HepG2 (cell line): ENCODE measurements around the gene FAM24B. TPM values are rescaled to one million over a fixed set of nuclear protein-coding genes. Genes with fewer than 3 reads are reported as not detected.
A peak's percentile ranks its signal among the peaks of the same experiment; 100 is the strongest.

ENCODE experiments used
- BORCS8-MEF2B ChIP-seq: sonication (generic); formaldehyde crosslinking; IDR thresholded peaks from 2 replicates; pipeline ENCODE4 v1.8.0; 2022; ENCODE audit warnings: mild to moderate bottlenecking, missing genetic modification reagents
- CCAR2 ChIP-seq: fragments of 200-400 bp; formaldehyde crosslinking; optimal IDR thresholded peaks from 2 replicates; pipeline ENCODE3; 2018; ENCODE audit warnings: low read depth, mild to moderate bottlenecking, low read length, moderate library complexity
- HNRNPUL1 ChIP-seq: fragments of 200-400 bp; formaldehyde crosslinking; IDR thresholded peaks from 2 replicates; pipeline ENCODE4 v1.6.1; 2017; ENCODE audit warnings: low read depth, mild to moderate bottlenecking, low read length, moderate library complexity
- MED8 ChIP-seq: sonication (generic); formaldehyde crosslinking; IDR thresholded peaks from 2 replicates; pipeline ENCODE4 v1.8.1; 2023; ENCODE audit warnings: mild to moderate bottlenecking, missing genetic modification reagents; ENCODE audit not compliant: insufficient replicate concordance
- NR0B2 ChIP-seq: sonication (generic); formaldehyde crosslinking; IDR thresholded peaks from 2 replicates; pipeline ENCODE4 v1.4.0; 2020; ENCODE audit warnings: mild to moderate bottlenecking, missing genetic modification reagents
- NR1H2 ChIP-seq: sonication (generic); formaldehyde crosslinking; IDR thresholded peaks from 2 replicates; pipeline ENCODE4 v1.8.1; 2022; ENCODE audit warnings: low read depth, missing genetic modification reagents, borderline replicate concordance
- NRL ChIP-seq: sonication (generic); formaldehyde crosslinking; IDR thresholded peaks from 2 replicates; pipeline ENCODE4 v1.5.0; 2020; ENCODE audit warnings: missing genetic modification reagents, mild to moderate bottlenecking, moderate library complexity, borderline replicate concordance
- USF2 ChIP-seq, 2 experiments: sonication (generic) in 1 of 2; formaldehyde crosslinking in 1 of 2; IDR thresholded peaks; 2 replicates each; pipeline versions ENCODE4 v1.5.1 to v1.6.1; 2011 to 2020; ENCODE audit warnings: borderline replicate concordance in 1 of 2, low read depth in 1 of 2, low read length in 1 of 2, mild to moderate bottlenecking in 1 of 2, missing genetic modification reagents in 1 of 2, moderate library complexity in 1 of 2
- ZFP91 ChIP-seq: sonication (generic); formaldehyde crosslinking; IDR thresholded peaks from 2 replicates; pipeline ENCODE4 v1.9.0; 2022; ENCODE audit warnings: missing genetic modification reagents, mild to moderate bottlenecking, borderline replicate concordance
- ZNF224 ChIP-seq: sonication (generic); formaldehyde crosslinking; IDR thresholded peaks from 2 replicates; pipeline ENCODE4 v1.5.0; 2020; ENCODE audit warnings: mild to moderate bottlenecking, missing genetic modification reagents
- polyA plus RNA-seq, 8 experiments: library from polyadenylated mRNA; depleted of rRNA in 3 of 8; stranded (reverse) in 7 of 8; unstranded in 1 of 8; fragments of >200 nt; fragmentation: Illumina TruSeq in 4 of 8; extraction: Trizol in 4 of 8; gene quantifications; 2 replicates each; pipeline versions ENCODE4 v1.2.1 to v1.2.3, GENCODE V29; 2011 to 2016; ENCODE audit warnings: low read depth in 4 of 8, missing spikeins in 1 of 8, mixed read lengths in 1 of 8; ENCODE audit not compliant: insufficient read depth in 1 of 8
- total RNA-seq, 5 experiments: library from RNA; depleted of rRNA; stranded (reverse); fragments of >200 nt; fragmentation: Illumina TruSeq; extraction: Trizol; gene quantifications; 2 replicates each; pipeline ENCODE4 v1.2.3, GENCODE V29; 2016; ENCODE audit warnings: low read depth in 1 of 5
- TF ChIP-seq, protein P1 (sequence below): sonication (generic); formaldehyde crosslinking; IDR thresholded peaks from 2 replicates; pipeline ENCODE4 v1.4.0; 2020; ENCODE audit warnings: mild to moderate bottlenecking, missing genetic modification reagents
- TF ChIP-seq, protein P2 (sequence below): IDR thresholded peaks from 2 replicates; pipeline ENCODE4 v1.6.1; 2012; ENCODE audit warnings: low read depth, low read length, improper control_type of control experiment
- TF ChIP-seq, protein P3 (sequence below): sonication (generic); formaldehyde crosslinking; IDR thresholded peaks from 2 replicates; pipeline ENCODE4 v1.8.0; 2022; ENCODE audit warnings: mild to moderate bottlenecking, missing genetic modification reagents

FAM24B gene
- total and polyA plus RNA-seq, 2 of the 13 experiments (the other 11 are each of a cell fraction or from before 2014, with no cell fraction given), result 1.9 to 3.0 TPM

DNA sequence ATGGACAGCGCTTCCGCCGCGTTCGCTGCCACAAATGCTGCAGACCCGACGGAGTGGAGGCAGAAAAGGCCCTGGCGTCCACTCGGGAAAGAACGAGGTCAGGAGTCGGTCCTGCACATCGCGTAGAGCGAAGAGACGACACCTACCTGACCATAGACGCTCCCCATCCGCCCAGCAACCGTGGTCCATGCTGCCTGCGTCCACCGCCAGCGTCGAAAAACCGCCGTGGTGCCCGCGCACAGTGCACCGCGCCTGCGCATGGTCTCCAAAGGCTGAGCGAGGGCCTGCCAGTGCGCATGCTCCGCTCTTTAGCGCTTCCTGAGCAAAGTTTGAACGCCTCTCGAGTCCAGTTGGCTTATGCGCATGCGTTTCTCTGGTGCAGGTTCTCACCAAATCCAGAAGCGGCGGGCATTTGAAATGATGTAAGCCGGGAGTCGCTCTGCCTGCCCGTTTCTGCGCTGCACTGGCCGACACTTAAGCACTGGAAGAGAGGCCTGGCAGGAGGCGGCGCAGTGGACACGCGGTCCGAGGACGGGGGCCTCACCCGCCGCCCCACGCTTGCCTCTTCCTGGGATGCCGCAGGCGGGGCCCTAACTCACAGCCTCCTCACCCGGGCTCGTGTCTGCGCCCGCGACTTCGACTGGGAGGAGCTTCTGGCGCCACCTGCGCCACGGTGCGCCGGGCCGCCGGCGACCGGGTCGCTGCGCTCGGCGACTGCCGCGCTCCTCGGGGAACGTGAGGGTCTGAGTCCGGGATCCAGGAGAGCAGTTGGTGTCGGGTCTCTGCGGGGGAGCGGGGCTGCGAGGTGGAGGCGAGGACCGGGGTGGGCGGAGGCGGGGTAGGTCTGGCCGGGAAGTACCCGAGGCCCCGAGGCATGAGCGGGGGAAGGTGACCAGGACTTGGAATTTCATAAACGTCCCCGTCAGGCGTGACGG is at the start of gene FAM24B (continued):
- TF ChIP-seq ZNF224 (CRISPR knock-in tag) (no peak; the same call in 1 of the 2 replicates), NRL (CRISPR knock-in tag) (peak; percentile 68), NR0B2 (CRISPR knock-in tag) (peak; percentile 67; the same call in 1 of the 2 replicates), CCAR2 (no peak), BORCS8-MEF2B (CRISPR knock-in tag) (peak; percentile 92), MED8 (CRISPR knock-in tag) (peak; percentile 18), USF2 (IDR thresholded peaks at IDR 0.05; ENCODE audit: low read depth, low read length) (no peak), USF2 (CRISPR knock-in tag; IDR thresholded peaks at IDR 0.05; ENCODE audit: borderline replicate concordance) (no peak), NR1H2 (CRISPR knock-in tag) (no peak), HNRNPUL1 (no peak), ZFP91 (CRISPR knock-in tag) (peak; percentile 52; the same call in 1 of the 2 replicates)
- TF ChIP-seq, protein P1, sequence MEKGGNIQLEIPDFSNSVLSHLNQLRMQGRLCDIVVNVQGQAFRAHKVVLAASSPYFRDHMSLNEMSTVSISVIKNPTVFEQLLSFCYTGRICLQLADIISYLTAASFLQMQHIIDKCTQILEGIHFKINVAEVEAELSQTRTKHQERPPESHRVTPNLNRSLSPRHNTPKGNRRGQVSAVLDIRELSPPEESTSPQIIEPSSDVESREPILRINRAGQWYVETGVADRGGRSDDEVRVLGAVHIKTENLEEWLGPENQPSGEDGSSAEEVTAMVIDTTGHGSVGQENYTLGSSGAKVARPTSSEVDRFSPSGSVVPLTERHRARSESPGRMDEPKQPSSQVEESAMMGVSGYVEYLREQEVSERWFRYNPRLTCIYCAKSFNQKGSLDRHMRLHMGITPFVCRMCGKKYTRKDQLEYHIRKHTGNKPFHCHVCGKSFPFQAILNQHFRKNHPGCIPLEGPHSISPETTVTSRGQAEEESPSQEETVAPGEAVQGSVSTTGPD (CRISPR knock-in tag), result peak; percentile 69; the same call in 1 of the 2 replicates
- TF ChIP-seq, protein P2, sequence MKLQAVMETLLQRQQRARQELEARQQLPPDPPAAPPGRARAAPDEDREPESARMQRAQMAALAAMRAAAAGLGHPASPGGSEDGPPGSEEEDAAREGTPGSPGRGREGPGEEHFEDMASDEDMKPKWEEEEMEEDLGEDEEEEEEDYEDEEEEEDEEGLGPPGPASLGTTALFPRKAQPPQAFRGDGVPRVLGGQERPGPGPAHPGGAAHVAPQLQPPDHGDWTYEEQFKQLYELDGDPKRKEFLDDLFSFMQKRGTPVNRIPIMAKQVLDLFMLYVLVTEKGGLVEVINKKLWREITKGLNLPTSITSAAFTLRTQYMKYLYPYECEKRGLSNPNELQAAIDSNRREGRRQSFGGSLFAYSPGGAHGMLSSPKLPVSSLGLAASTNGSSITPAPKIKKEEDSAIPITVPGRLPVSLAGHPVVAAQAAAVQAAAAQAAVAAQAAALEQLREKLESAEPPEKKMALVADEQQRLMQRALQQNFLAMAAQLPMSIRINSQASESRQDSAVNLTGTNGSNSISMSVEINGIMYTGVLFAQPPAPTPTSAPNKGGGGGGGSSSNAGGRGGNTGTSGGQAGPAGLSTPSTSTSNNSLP, result no peak
- TF ChIP-seq, protein P3, sequence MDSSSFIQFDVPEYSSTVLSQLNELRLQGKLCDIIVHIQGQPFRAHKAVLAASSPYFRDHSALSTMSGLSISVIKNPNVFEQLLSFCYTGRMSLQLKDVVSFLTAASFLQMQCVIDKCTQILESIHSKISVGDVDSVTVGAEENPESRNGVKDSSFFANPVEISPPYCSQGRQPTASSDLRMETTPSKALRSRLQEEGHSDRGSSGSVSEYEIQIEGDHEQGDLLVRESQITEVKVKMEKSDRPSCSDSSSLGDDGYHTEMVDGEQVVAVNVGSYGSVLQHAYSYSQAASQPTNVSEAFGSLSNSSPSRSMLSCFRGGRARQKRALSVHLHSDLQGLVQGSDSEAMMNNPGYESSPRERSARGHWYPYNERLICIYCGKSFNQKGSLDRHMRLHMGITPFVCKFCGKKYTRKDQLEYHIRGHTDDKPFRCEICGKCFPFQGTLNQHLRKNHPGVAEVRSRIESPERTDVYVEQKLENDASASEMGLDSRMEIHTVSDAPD (CRISPR knock-in tag), result peak; percentile 88; the same call in 1 of the 2 replicates
